GM18519 (cell line): Measurements from ENCODE around the gene ZNF416.

Experiments
- ATAC-seq: cut with Tn5 transposase; IDR thresholded peaks from one replicate; pipeline ENCODE4 v1.9.1; 2021; ENCODE audit warnings: mild to moderate bottlenecking, moderate library complexity; ENCODE audit not compliant: unreplicated experiment, low FRiP score

Gene ZNF416

DNA sequence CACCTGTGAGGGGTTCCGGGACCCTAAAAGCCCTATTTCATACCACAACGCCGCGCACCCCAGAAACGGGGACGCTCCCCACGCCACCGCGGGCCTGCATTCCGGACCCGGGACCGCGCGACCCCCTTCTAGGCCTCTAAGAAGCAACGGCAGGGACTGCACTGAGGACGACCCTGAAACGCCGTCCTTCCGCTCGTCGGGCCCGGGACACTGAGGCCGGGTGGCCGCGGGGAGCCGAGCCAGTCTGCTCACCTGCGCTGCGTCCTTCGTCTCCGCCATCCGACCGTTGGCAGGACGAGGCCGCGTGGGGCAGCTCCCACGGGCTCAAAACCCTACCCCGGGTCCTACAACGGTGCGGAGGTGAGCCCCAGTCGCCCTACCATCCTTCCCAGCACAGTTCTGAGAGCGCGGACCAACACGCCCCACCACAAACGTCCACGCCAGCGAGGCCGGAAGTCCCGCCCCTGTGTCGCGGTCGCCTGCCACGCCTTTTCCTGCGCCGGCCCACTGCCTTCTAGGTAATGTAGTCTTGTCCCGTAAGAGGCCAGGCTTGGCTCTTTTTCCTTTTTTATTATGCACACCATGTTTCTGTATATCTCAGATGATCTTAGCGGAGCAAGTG, 19.2 kb downstream of the ZNF416 start, which contains the start of gene ZNF550:
TSS of gene ZNF550 (minus strand) at position 460 of the 622 bp plus-strand sequence. CDS start at position 279, 181 bp downstream.
- ATAC-seq: peak; percentile 74

DNA sequence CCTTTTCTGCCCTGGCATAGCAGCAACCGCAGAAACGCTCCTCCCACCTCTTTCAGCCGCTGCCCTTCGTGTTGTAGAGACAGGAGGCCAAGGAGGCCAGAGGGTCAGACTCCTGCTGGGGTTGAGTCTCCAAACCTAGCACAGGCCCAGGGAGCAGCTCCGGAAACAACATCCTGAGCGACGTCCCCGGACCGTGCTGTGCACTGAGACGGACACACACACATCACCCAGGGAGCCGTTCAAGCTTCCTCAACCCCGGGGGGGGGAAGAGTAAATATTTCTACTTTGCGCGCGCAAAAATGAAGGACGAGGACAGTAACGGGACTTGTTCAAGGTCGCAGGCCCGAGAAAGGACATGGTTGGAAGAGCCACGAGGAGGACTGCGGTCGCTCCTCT, 19.7 kb downstream of the ZNF416 start:
- ATAC-seq: peak; percentile 18

DNA sequence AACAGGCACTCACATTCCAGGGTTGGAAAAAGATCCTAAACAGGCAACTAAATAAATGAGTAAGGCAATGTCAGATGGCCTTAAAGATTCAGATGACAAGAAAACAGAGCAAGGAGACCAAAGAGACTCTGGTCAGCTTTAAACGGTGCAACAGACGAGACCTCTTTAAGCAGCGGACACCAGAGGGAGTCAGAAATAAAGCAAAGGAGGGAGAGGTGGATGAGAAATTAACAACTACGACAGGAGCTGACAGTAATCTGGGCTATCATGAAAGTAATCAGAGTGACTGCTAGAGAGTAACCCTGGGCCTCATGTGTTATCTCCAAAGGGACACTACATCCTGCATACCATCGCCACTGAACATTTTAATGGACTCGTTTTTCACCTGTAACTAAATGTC, 20.2 kb downstream of the ZNF416 start:
- ATAC-seq: no peak

DNA sequence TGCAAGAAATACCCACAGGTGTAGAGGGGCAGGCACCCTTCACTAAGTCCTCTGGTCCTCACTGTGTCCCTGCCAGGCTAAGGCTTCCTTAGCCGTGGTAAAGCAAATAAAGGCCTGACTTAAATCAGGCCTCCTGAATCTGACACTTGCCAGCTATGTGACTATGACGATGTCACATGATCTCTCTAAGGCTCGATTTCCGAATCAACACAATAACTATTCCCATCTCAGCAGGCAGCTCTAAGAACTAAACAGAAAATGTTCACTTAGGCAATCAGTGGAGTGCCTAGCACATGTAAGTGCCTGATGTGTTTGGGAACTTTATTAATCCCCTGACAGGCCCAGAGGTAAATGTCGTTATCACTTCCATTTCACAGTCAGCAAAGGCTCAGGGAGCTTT, 21.1 kb downstream of the ZNF416 start:
- ATAC-seq: no peak

DNA sequence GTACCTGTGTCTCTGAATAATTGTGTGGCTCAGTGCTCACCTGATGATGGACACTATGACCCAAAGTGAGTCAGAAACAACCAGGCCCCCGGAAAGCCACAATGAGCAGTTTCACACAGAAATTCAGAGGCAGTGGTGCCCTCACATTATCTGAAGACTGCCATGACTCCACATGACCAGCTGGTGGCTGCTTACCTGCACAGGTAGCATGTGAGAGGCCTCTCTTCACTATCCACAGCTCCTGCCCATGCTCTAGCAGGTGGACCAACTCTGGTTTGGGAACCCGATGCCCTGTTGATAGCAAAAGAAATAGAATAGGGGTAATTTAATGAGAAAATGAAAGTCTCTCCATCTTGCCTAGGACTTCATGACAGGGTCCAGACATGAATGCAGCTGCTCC, 26.3 kb downstream of the ZNF416 start:
- no peak for ATAC-seq

DNA sequence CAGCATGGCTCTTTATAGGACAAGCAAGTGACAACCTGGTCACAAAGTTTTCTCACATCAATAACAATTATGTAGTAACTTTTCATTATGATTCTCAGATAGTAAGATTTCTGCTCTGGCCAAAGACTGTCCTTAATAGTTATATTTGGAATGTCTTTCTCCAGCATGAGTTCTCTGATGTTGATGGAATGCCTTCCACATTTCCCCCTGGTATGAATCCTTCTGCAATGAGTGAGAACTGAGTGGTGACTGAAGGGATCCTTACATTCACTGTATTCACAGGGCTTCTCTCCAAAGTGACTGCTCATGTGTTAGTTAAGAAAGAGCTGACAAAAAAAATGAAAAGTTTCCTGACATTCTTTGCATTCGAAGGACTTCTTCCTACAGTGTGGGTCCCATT, 32.2 kb downstream of the ZNF416 start:
- no peak for ATAC-seq

DNA sequence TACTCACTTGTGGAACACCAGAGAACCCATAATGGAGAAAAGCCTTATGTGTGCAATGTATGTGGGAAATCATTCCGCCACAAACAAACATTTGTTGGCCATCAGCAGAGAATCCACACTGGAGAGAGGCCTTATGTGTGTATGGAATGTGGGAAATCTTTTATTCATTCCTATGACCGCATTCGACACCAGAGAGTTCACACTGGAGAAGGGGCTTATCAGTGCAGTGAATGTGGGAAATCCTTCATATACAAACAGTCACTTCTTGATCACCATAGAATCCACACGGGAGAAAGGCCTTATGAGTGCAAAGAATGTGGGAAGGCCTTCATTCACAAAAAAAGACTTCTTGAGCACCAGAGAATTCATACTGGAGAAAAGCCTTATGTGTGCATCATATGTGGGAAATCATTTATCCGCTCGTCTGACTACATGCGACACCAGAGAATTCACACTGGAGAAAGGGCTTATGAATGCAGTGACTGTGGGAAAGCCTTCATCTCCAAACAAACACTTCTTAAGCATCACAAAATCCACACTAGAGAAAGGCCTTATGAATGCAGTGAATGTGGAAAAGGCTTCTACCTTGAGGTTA, 40.7 kb downstream of the ZNF416 start:
- no peak for ATAC-seq

DNA sequence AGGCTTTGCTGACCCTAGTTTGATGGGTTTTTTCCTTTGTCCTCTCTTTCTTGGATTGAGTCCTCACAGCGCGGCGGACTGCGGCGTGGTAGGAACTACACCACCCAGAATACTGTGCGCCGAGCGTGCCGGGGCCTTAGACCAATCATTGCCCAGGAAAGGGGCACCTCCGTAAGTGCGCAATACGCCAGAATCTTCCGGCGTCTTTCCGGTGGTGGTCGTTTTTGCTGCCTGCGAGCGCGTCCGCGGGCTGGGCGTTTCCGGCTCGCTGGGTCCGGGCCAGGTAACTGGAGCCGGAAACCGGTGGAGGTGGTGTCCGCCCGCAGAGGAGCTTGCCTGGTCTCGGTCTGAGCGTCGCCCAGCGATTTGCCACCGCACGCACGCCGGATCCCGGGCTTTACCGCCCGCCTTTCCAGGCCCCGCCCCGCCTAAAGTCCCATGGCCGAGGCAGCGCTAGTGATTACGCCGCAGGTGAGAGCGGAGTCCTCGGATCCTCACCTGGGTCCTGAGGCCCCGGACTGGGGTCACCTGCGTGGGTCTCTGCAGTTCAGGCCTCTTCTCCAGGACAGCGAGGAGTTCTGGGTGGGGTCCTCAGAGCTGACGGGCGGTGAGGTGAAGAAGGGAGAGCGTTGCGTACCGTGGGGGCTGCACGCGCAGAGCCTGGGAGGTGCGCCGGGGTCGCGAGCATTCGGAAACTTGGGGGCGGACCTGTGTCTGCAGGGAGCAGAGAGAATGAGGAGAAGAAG, 51.4 kb downstream of the ZNF416 start, which contains the start of gene ZNF549:
TSS of gene ZNF549 (plus strand) at position 221 of the 746 bp plus-strand sequence. CDS start at position 439, 218 bp downstream.
- ATAC-seq: peak; percentile 85
